Sigmoid colon (tissue), 4 donors: Measurements from ENCODE around the gene DENND5B.

Experiments
- CTCF ChIP-seq, 4 experiments: fragments of 450-650 bp in 3 of 4; fragments of 200-600 bp in 1 of 4; IDR thresholded peaks; one replicate each; pipeline ENCODE4 v1.5.1; 2016 to 2019; ENCODE audit warnings: antibody characterized with exemption in 4 of 4, mild to moderate bottlenecking in 3 of 4, moderate library complexity in 2 of 4
- POLR2A ChIP-seq, 2 donors: fragments of 450-650 bp; IDR thresholded peaks; one replicate each; pipeline ENCODE4 v1.6.1; 2016; ENCODE audit warnings: antibody characterized with exemption in 2 of 2, mild to moderate bottlenecking in 2 of 2, moderate library complexity in 2 of 2
- POLR2AphosphoS5 ChIP-seq, 4 donors: sonication (generic); formaldehyde crosslinking; IDR thresholded peaks; one replicate each; pipeline ENCODE4 v1.6.1; 2017; ENCODE audit warnings: antibody characterized with exemption in 4 of 4

- TF ChIP-seq POLR2A (IDR thresholded peaks at IDR 0.05), result no peak
- TF ChIP-seq POLR2AphosphoS5 (IDR thresholded peaks at IDR 0.05), result no peak
- TF ChIP-seq CTCF (IDR thresholded peaks at IDR 0.05), result no peak
These were observed 3.7 kb upstream of the DENND5B start for GRCh38 chr12:31594681-31595080.
